NT2/D1 (cell line): ENCODE measurements around the gene RNF220.
"Not testable (repeated sequence)": the region's sequence is repeated elsewhere in the genome, so short reads cannot be mapped to it uniquely, and the experiment has no call there.

Experiments used
- DNase-seq: peaks from one replicate; pipeline ENCODE4 v3.0.0-alpha.2; 2011; ENCODE audit warnings: low read depth, low spot score
- H3K27me3 ChIP-seq: 2 replicates; pipeline ENCODE4 v1.6.0; 2011; ENCODE audit warnings: mild to moderate bottlenecking; ENCODE audit not compliant: insufficient read length, insufficient read depth
- H3K36me3 ChIP-seq: 2 replicates; pipeline ENCODE4 v1.6.1; 2011; ENCODE audit warnings: mild to moderate bottlenecking, low read length, mixed read lengths; ENCODE audit not compliant: insufficient read depth, insufficient read length
- H3K4me1 ChIP-seq: 2 replicates; pipeline ENCODE4 v1.5.1; 2011; ENCODE audit not compliant: insufficient read depth, insufficient read length
- H3K4me3 ChIP-seq: 2 replicates; pipeline ENCODE4 v1.5.1; 2011; ENCODE audit warnings: low read depth; ENCODE audit not compliant: insufficient read length
- H3K9ac ChIP-seq: 2 replicates; pipeline ENCODE4 v1.6.0; 2011; ENCODE audit warnings: low read depth; ENCODE audit not compliant: insufficient read length
- H3K9me3 ChIP-seq: 2 replicates; pipeline ENCODE4 v1.5.1; 2011; ENCODE audit warnings: mild to moderate bottlenecking, low read length; ENCODE audit not compliant: insufficient read depth
- SUZ12 ChIP-seq: IDR thresholded peaks from 2 replicates; pipeline ENCODE4 v1.6.1; 2011; ENCODE audit not compliant: insufficient read length, insufficient read depth; ENCODE audit errors: extremely low read depth
- YY1 ChIP-seq: IDR thresholded peaks from 2 replicates; pipeline ENCODE4 v1.6.1; 2011; ENCODE audit not compliant: insufficient read length, insufficient read depth
- ZNF274 ChIP-seq: IDR thresholded peaks from 2 replicates; pipeline ENCODE4 v1.6.1; 2011; ENCODE audit warnings: mild to moderate bottlenecking, low read depth, low read length

Gene RNF220

GRCh38 chr1:44558883-44559282 is 153.8 kb downstream of the RNF220 start:
- TF ChIP-seq SUZ12 (no peak), ZNF274 (no peak), YY1 (no peak)
- Histone ChIP-seq H3K27me3 (peaks cover 42% of the 10 kb centered on the region), H3K9ac (no peak overlapping the region), H3K9me3 (no peaks in the 10 kb centered on the region), H3K4me3 (no peak overlapping the region), H3K36me3 (no peaks in the 10 kb centered on the region), H3K4me1 (peaks cover 9% of the 10 kb centered on the region)
- DNase-seq: no peak

- Histone ChIP-seq H3K36me3 (no peaks in the 10 kb centered on the region), H3K27me3 (peaks cover 44% of the 10 kb centered on the region), H3K4me1 (peaks cover 9% of the 10 kb centered on the region), H3K9ac (no peak overlapping the region), H3K9me3 (no peaks in the 10 kb centered on the region), H3K4me3 (no peak overlapping the region)
- DNase-seq: no peak
- TF ChIP-seq YY1: no peak
- TF ChIP-seq SUZ12: no peak
- TF ChIP-seq ZNF274: no peak
These were observed 154.3 kb downstream of the RNF220 start for GRCh38 chr1:44559330-44559729.

DNA sequence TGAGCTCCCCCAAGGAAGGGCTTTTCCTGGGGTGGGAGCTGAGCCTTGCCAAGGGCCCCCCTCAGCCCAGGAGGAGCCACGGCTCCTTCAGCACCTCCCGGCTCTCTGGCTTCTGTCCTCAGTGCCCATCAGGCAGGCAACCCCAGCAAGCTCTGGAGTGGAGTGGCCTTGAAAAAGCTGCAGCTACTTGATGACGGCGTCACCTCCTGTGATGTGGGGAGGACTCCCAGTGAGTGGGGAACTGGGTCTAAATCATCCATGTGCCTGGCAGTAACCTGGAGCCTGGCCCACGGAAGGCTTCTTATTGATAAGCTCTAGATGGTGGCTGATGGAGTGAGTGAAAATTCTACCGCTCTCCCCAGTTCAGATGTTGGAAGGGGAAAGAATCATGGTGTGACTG is 154.9 kb downstream of the RNF220 start:
- DNase-seq: no peak
- Histone ChIP-seq H3K9me3 (no peaks in the 10 kb centered on the region), H3K27me3 (peaks cover 44% of the 10 kb centered on the region), H3K4me1 (peaks cover 9% of the 10 kb centered on the region), H3K9ac (no peak overlapping the region), H3K4me3 (no peak overlapping the region), H3K36me3 (no peaks in the 10 kb centered on the region)
- TF ChIP-seq YY1 (no peak), SUZ12 (no peak), ZNF274 (no peak)

GRCh38 chr1:44560696-44561095 is 155.6 kb downstream of the RNF220 start:
- DNase-seq, H3K9me3 ChIP-seq, H3K36me3 ChIP-seq, H3K9ac ChIP-seq, H3K4me3 ChIP-seq: not testable (repeated sequence)
- H3K27me3 ChIP-seq: peaks cover 43% of the 10 kb centered on the region
- peaks cover 13% of the 10 kb centered on the region for H3K4me1 ChIP-seq

DNA sequence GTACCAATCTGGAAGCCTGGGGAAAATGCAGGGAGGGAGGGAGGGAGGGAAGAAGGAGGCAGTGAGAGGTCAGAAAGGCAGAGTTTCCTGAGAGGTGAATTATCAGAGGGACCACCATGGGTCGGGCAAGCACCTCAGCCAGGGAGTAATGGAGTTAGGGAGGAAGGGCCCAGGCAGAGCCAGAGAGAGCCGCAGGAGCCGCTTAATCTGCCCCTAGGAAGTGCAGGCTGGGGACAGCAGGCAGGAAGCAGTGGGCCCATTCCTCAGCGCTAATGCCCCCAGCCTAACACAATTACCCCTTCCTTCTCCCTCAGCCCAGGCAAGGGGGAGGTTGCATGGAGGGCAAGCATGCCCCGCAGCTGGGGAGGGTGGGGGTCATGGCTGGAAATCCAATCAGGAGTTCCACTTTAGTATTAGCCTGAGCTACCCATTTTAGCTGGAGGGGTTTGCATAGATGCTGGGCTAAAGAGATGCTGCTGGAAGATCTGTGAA is 160.2 kb downstream of the RNF220 start:
- Histone ChIP-seq H3K4me1 (peaks cover 8% of the 10 kb centered on the region), H3K4me3 (no peak overlapping the region), H3K9me3 (no peaks in the 10 kb centered on the region), H3K9ac (no peak overlapping the region), H3K36me3 (no peaks in the 10 kb centered on the region), H3K27me3 (peaks cover 59% of the 10 kb centered on the region)
- TF ChIP-seq YY1: no peak
- no peak for TF ChIP-seq SUZ12
- no peak for TF ChIP-seq ZNF274
- no peak for DNase-seq

GRCh38 chr1:44565833-44566232 is 160.8 kb downstream of the RNF220 start:
- DNase-seq: no peak

GRCh38 chr1:44566281-44567046 is 161.4 kb downstream of the RNF220 start:
- TF ChIP-seq SUZ12 (no peak), ZNF274 (no peak), YY1 (no peak)
- Histone ChIP-seq H3K4me3 (no peak overlapping the region), H3K4me1 (peaks cover 8% of the 10 kb centered on the region), H3K36me3 (no peaks in the 10 kb centered on the region), H3K9ac (no peak overlapping the region), H3K9me3 (no peaks in the 10 kb centered on the region), H3K27me3 (peaks cover 67% of the 10 kb centered on the region)
- no peak for DNase-seq

More at GRCh38 chr1:44565833-44566232, 160.8 kb downstream of the RNF220 start:
- H3K9ac ChIP-seq: no peak overlapping the region
- no peaks in the 10 kb centered on the region for H3K36me3 ChIP-seq
- H3K27me3 ChIP-seq: peaks cover 63% of the 10 kb centered on the region
- TF ChIP-seq ZNF274 (no peak), SUZ12 (no peak), YY1 (no peak)
- peaks cover 8% of the 10 kb centered on the region for H3K4me1 ChIP-seq
- H3K4me3 ChIP-seq: no peak overlapping the region
- no peaks in the 10 kb centered on the region for H3K9me3 ChIP-seq
